ENCODE results near the gene ELP2.
"Not testable (repeated sequence)": the region's sequence is repeated elsewhere in the genome, so short reads cannot be mapped to it uniquely, and the experiment has no call there.

The ELP2 gene
- total RNA-seq: 135 to 174 reads per million in 2 donors

- DNase-seq: peak; percentile 93
Observed at GRCh38 chr18:36129300-36130038, at the start of gene ELP2, which contains the start of gene SLC39A6. Gene ELP2 (plus strand): TSS chr18:36129899. CDS start chr18:36129934, 35 bp downstream. Gene SLC39A6 (minus strand): TSS chr18:36129340. CDS start chr18:36127007, 2,333 bp downstream.

- DNase-seq: not testable (repeated sequence)
Observed at GRCh38 chr18:36081118-36081517, 48.6 kb upstream of the ELP2 start.

DNA sequence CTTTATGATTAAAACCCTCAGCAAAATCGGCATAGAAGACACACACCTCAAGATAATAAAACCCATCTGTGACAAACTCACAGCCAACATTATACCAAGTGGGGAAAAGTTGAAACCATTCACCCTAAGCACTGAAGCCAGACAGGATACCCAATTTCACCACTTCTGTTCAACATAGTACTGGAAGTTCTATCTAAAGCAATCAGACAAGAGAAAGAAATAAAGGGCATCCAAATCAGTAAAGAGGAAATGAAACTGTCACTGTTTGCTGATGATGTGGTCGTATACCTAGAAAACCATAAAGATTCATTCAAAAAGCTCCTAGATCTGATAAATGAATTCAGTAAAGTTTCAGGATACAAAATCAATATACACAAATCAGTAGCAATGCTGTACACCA is 46.0 kb upstream of the ELP2 start:
- no peak for DNase-seq

DNA sequence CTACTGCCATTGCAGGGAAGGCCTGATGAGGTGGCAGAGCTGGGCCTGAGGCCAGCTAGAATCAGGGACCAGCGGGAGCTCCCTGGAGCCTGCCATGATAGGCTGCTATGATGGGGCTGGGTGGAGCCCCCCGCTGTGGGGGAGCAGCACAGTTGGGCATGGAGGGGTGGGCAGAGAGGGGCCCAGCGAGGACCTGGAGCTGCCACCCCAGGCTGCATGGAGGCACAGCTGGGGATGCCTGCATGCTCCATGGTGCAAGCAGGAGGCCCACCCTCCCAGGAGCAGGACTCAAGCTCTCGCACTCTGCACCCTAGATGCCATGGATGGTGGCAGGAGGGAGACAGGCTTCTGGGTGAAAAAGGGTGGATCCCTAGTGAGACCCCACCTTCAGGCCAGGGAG is 44.5 kb upstream of the ELP2 start:
- no peak for DNase-seq

DNA sequence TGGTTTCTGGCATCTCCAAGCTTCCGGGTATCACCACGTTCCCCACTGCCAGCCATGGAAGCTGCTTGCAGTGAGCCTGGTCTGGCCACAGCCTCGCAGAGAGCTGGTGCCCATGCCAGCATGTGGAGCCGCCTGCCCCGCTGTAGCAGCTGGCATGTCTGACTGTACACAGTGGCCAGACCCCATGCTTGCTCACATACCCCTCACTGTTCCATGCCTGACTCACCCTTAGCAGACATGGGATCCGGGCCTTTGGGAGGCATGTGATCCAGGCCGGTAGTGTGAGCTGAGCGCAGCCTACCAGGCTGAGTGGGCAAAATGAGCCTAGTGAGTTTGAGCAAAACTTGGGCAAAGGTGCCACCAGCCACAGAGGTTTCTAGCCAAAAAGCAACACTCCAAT is 43.5 kb upstream of the ELP2 start:
- no peak for DNase-seq

DNA sequence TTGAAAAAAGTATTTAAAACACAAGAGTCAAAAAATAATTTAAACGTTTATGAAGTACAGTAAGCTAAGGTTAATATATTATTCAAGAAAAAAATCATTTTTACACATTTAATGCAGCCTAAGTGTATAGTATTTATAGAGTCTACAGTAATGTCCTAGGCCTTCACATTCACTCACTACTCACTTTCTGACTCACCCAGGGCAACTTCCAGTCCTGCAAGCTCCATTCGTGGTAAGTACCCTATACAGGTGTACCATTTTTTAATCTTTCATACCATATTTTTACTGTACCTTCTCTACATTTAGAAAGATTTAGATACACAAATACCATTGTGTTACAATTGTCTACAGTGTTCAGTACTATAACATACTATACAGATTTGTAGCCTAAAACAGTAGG is 41.4 kb upstream of the ELP2 start:
- no peak for DNase-seq

DNA sequence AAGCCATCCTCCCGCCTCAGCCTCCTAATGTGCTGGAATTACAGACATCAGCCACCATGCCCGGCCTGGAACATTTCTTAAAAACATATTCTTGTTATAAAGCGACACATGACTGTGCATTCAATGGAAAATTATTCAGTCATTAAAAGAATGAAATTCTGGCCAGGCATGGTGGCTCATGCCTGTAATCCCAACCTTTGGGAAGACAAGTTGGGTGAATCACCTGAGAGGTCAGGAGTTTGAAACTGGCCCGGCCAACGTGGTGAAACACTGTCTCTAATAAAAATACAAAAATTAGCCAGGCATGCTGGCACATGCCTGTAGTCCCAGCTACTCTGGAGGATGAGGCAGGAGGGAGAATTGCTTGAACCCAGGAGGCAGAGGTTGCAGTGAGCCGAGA is 40.7 kb upstream of the ELP2 start:
- DNase-seq: no peak

DNA sequence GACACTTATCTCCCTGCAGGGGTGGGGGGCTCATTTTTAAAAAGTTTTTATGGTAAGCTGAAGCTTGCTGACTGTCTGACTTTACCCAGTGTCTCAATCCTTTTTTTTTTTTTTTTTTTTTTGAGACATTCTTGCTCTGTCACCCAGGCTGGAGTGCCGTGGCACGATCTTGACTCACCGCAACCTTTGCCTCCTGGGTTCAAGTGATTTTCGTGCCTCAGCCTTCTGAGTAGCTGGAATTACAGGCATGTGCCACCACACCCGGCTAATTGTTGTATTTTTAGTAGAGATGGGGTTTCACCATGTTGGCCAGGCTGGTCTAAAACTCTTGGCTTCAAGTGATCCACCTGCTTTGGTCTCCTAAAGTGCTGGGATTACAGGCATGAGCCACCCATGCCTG is 37.6 kb upstream of the ELP2 start:
- not testable (repeated sequence) for DNase-seq

DNA sequence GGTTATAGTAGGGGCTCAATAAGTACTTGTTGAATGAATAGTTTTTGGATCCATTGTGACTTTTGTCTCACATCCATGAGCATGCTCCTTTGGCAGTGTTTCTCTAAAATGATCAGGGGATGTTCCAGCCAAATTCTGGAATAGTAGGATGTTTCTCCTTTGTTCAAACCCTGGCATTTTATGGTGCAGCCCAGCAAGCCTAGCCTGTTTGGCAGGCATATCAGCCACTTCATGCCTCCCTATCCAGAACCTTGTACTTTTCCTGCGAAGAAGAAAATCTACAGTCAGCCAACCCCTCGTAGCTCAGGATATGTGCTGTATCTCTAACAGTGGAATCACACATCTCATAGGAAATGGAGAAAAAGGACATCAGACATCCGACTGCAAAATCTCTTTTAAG is 35.3 kb upstream of the ELP2 start:
- no peak for DNase-seq

- no peak for DNase-seq
Observed at GRCh38 chr18:36095936-36096519, 33.7 kb upstream of the ELP2 start.

GRCh38 chr18:36096955-36097354 is 32.7 kb upstream of the ELP2 start:
- no peak for DNase-seq

GRCh38 chr18:36099311-36099710 is 30.4 kb upstream of the ELP2 start:
- DNase-seq: no peak

GRCh38 chr18:36101943-36102342 is 27.8 kb upstream of the ELP2 start:
- no peak for DNase-seq

- DNase-seq: no peak
Observed at GRCh38 chr18:36104749-36105148, 24.9 kb upstream of the ELP2 start.

DNA sequence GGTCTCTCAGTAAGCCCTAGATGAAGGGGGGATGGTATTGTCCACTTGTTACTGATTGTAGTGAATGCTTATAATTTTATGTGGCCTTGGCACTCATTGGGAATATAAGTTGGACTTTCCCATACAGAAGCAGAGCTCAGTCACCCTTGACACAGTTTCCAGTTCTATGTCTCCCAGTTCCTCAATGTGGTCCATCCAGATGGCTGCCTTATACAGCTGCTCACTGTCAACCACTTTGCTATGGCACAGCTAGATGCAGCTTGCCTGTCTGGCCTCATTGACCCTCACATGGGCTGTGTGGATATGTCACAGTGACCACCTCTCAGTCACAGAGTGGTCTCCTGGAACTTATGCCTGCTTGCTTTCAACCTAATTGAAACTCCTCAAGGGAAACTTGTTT is 22.2 kb upstream of the ELP2 start:
- no peak for DNase-seq

GRCh38 chr18:36108196-36108595 is 21.5 kb upstream of the ELP2 start:
- DNase-seq: no peak

DNA sequence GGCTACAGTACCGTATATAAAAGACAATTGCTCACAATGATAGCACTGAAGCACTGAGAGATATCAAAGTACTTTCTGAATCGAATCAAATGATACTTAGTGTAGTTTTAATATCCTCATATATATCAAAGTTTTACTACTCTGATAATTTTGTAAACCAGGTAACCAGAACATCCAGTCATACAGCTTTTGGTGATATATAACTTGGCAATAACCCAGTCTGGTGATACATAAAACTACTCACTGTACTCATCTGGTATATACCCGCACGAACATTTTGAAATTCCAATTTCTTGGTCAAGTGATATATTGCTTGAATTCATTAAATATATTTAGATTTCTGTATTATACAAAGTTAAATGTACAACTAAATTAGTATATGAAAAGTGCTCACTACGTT is 21.1 kb upstream of the ELP2 start:
- DNase-seq: no peak

DNA sequence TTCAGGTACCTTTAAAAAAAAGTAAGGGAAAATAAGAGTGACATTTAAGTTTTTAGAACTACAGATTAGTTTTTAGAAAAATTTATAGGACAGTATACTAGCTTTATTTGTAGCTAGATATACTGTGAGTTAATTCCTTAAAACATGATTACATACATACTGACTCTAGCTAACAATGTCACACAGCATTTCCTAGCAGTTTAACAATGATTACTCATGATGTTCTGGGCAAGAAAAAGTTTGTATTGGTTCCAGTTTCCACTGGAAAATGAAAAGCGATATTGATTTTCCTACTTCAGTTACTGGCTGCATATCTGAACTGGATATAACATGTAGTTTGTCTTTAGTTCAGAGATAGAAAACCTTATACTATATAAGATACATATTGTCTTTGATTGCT is 20.0 kb upstream of the ELP2 start:
- DNase-seq: no peak

DNA sequence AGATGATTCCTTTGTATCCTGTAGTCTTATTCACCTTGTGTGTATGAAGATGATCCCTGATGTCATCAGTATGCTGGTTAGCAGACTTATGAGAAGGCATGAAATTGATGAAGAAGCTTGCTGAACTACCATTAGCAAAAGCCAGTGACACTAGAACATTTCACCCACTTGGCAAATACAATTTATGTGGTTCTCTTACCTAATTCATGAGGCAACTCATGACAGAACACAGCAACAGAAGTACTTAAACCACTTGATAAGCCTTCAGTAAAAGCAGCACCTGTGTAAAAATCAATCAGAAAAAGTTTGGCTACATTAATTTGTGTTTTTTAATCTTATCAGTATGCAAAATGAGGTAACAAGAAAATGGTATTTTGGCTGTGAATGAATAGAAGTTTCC is 17.4 kb upstream of the ELP2 start:
- no peak for DNase-seq

GRCh38 chr18:36114251-36114650 is 15.4 kb upstream of the ELP2 start:
- no peak for DNase-seq

DNA sequence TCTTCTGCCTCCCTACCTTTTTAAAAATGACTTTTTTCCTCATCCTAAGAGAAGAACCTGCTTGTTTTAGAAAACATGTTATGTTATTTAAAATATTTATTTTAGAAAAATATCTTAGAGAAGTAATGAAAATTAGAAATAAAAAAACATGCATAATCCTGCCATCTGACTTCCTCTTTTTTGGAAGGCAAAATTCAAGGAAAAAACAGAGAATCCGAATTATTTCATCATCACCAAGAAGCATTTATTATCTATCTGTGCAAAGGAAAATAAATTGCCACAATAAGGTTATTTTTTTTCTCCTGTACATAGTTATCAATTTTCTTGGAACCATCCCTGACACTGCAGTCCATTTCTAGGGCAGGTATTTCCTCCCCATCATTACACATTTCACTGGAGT is 15.0 kb upstream of the ELP2 start:
- no peak for DNase-seq

GRCh38 chr18:36116771-36117170 is 12.9 kb upstream of the ELP2 start:
- not testable (repeated sequence) for DNase-seq

DNA sequence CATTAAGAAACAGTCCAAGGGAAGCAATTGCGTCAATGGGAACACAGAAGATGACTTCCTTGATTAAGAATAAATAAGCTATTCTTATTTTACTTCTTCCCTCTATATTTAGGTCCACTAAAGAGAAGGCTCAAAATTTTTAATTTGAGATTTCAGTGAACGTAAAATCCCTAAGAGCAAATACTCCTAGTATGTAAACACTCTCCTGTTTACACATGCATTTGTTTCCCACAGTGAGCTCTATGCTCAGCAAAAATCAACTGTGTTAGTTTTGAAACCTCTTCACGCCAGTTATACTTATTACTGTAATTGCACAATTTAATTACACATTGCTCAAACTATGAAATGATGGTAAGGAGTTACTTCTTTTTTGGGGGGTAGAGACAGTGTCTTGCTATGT is 9.4 kb upstream of the ELP2 start:
- DNase-seq: no peak

DNA sequence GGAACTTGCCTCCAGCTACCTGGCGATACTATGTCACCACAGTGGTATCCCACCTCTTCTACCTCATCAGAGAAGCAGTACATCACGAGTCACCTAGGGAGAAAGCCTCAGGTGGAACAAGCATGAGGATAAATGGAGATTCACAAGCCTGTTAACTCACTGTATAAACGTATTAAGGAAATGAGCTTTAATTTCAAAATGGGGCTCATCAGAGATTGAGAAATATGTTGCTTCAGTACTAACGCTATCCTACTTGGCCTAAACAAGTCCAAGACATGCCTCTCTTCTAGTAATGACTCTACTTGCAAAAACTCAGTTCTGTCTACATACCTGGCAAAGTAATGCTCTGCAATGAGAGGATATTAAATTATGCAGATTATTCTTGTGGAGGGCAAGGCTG is 4.9 kb upstream of the ELP2 start:
- no peak for DNase-seq

DNA sequence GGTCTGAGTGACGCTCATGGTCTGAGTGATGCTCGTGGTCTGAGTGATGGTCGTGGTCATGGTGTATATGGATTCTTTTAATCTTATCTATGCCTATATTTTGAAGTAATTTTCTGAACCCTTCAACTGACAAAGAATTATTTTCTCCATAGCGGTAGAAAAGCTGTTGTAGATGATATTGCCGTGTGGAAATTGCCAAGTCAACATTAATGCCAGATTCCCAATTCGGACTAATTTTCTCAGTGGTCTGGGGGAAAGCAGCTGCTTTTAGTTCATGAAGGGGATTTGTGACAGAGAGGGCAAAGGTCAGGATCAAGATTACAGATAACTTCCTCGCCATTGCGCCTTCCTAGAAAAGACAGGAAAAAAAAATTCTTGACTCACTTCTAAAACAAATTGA is 3.0 kb upstream of the ELP2 start:
- DNase-seq: no peak

All from activated gamma-delta T cell (primary cell).